DLD1 (cell line): ENCODE measurements around the gene ERC2.
"Not testable (repeated sequence)": the region's sequence is repeated elsewhere in the genome, so short reads cannot be mapped to it uniquely, and the experiment has no call there.

ENCODE experiments used
- in situ Hi-C: cut with HindIII; loops from 2 replicates; pipeline ENCODE4 v1.10.0; 2017; ENCODE audit warnings: low sequenced_read_pairs

ERC2 gene

GRCh38 chr3:55525436-55525835 lies 942.8 kb downstream of the ERC2 start:
- in situ Hi-C loops, result no loop called here

DNA sequence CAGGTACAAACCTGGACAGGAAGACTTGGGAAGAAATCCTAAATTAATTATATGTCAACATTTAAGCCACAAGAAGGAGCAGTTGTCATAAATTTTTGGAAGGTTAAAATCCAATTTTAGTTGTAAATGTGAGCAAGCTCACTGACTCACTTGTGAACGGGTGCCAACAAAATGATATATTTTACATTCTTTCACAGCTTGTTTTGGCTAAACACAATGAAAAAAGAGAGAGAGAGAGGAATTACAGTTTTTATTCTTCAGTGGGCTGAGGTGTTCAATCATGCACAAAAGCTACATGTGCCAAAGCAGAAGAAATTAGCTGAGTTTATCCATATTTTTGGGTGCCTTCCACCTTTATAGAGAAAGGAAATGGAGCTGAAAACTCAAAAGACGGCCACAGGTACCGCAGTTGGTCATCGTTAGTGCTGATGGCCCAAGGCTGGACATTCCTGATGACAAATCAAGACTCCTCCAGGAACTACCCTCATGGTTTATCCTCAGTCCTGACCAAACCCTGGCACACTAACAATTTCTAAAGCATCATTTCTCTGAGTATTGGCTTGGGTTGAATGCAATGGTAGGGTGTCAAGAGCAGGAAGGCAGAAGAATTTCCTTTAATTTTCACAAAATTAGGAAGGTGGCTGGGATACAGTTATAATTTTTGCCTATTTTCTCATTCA lies 943.6 kb downstream of the ERC2 start:
- in situ Hi-C loops, result no loop called here

DNA sequence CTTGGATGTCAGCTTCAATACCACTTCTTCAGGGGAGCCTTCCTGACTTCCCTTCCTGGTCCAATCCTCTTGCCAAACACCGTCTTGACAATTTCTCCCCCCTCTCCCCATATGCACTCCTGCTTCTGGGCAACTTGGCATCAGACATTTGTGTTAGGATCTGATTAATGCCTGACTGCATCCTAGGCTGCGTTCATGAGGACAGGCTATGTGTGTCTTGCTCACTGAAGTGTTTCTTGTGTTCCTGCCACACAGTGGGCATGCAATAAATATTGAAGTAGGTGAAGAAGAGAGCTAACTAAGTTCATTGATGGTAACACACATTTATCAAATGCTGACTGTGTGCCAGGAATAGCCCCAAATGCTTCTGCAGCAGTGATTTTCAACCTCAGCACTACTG lies 944.8 kb downstream of the ERC2 start:
- in situ Hi-C loops, result no loop called here

DNA sequence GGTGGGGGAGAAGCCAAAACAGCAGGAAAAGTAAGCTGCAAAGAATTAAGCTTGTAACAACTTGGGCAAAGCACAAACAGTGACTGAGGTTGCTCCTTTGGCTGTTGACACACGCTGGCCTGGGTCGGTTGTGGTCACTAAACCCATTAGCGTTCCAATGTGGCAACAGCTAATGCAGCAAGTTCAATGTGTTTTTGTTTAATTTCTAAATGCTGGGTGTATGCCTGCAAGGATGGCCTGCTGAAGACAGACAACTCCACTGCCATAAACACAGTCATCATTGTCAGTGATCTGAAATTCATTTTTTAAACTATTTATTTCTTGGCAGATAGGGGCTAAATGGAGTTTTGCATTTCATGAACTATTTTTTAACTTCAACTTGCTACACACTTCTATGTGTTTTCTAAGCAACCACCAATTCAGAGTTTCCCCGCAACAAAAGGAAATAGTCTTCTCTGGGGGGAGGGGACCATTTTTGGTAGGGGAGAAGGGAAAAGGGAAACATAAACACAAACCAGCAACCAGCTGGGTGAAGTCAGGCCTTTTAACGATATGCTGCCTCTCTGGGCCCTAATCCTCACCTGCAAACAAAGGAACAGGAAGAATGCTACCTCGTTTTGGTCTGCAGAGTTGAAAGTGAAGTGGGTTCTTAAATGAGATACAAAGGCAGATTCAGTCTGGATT lies 946.4 kb downstream of the ERC2 start:
- in situ Hi-C loops, result no loop called here

DNA sequence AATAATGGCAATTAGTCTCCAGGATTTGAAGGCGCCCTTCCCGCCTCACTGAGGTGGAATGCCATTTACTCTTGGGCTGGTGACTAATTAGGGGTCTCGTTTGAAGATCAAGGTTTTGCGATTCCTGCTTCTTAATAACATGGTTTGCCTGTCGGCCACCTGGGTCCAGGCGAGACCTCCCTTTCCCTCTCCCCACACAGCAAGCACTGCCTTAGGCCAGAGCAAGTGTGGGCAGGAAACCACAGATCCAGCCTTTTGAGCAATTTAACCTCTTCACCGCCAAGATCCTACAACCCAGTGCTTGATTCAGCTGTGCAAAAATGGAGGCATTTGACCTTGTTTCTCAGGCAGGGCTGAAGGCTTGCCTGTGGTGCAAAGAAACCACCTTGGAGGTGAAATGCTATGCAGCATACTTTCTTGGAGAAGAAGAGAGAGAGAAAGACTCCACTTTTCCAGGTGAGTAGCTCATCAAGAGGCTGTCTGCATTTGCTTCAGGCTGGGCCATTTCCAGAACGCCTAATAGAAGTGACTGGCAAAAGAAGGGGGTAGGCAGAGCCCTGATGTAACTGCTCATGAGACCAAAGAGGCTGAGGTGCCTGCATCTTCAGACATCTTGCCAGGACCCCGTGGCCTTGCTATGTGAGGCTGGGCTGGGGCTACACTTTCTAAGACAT lies 947.1 kb downstream of the ERC2 start:
- in situ Hi-C loops, result no loop called here

DNA sequence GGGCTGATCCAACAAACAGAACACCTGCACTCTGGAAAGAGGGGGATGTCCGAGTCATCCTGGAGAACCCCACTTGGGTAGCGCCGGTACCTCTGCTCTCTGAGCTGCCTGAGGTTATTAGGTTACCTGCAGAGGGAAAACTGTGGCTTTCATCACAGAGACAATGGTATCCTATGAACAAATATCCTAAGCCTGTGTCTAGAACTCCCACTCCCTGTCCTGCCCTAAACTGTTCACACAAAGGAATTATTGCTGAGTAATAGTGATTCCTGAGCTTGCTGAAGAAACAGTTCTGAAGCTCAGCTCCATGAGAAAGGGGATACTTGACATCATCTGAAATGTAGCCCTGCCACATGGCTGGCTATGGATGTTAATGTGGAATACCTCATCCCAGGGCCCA lies 949.2 kb downstream of the ERC2 start:
- in situ Hi-C loops, result no loop called here

DNA sequence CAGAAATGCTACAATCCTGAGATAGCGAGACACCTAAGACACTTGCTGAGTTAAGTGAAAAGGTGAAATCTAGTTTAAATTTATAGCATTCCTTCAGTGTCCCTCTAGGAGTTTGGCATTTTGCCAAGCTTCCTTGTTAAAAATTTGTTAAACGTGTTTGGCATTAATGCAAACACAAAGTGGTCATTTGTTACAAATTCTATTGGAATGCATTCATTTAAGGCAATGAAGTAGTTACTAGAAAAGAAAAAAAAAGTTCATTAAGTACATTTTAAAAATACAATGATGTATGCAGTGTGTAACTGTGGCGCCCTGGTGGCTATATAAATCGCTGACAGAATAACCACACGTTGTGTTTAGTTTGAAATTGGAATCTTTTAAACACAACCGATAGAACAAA lies 949.8 kb downstream of the ERC2 start:
- in situ Hi-C loops, result no loop called here

DNA sequence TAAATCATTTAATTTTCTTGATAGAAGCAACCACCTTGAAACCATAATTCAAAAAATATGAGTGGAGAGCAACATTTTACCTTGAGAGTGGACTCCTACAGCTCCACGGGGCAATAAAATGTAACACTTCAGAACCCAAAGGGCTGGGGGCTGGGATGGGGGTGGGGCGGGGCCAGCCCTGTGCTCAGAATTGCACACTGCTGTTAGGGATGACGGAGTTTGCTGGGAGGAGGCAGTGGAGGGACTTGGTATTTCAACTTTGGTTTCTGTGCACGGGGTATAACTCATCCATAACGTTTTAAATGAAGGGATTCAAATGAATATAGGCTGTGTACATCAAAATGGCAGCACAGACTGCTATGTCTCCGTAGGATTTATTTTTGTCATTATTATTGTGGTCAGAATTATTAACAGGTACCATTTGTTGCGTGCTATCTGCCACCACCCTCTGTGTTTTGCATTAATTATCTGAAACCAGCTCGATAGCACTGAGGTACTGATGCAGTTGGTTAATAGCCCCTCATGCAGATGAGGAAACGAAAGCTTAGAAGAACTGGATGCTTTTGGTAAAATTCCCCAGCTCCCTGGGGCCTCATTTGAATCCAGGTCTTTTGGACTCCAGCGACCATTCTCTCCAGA lies 951.8 kb downstream of the ERC2 start:
- in situ Hi-C loops, result no loop called here

DNA sequence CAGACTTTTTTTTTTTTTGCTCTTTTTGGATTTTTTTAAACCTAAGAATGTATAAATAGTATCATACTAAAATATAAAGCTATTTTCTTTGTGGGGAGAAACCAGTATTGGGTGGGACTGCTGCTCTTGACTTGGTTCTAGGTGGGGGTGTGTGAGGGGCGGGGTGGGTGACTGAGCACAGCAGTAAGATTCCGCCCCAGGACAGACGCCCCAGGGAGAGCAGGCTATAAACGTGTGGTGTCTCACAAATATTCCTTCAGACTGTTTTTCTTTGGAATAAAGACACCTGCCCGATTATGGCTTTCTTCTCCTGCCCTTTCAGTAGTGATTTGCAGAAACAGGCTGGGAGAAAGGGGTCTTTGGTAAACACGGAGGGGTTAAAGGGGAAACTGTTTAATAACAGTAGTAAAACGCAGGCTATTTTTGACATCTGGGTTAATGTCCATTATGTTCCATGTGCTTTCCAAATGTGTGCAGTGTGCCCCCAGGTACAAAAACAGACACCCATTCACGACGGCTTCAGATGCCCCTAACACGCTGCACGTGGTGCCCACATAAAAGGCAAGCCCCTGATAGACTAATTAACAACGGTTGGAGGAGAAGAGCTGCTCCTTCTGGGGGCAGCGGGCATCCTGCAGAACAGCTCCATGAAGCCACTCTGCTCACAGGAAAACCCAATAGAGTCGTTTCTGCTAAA lies 952.6 kb downstream of the ERC2 start:
- in situ Hi-C loops, result no loop called here

GRCh38 chr3:55514962-55515361 lies 953.3 kb downstream of the ERC2 start:
- in situ Hi-C loops, result no loop called here

- in situ Hi-C loops, result no loop called here
These were observed 955.5 kb downstream of the ERC2 start for GRCh38 chr3:55512571-55513343.

DNA sequence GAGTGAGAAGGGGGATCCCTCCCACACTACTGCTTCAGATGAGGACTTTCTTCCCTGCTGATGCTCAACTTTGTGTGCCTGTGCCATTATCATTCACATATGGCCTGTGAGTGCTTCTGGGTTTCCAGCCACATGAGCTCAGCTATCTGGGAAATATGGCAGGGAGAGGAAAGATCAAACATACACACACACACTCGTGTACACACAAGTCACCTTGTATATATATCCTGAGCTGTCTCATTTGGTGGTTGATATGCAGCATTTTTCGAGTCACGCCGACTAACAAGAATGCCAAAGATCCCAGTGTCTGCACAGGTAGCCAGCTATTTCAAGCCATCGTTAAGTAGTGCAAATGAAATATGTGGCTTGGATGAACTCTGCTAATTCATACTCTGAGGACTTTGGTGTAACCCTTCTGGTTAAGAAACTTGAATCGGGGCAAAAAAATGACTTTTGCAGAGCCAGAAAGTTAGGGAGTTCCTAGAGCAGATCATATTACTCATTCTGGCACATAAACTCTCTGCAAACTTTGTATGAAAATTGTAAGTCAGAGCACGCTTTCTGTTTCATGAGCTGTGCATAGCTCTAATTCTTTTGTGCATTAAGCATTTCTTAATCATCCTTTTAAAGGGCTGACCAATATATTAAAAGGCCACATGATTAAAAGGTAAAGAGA lies 956.2 kb downstream of the ERC2 start:
- in situ Hi-C loops, result no loop called here

DNA sequence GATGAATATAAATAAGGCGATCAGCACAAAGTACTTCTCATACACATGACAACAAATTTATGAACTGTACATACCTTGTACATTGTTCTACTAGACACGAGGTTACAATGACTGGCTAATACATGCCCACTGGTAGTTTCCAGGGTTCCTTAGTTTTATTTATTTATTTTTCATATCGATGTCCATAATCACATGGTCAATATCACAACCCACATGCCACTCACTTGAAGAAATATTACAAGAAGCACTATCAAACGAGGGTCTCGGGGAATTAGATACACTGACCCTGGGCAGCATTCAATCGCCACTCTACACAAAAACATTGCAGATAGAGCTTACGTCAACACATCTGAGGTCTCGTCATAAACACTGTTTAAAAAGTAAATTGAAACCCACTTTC lies 959.9 kb downstream of the ERC2 start:
- in situ Hi-C loops, result no loop called here

DNA sequence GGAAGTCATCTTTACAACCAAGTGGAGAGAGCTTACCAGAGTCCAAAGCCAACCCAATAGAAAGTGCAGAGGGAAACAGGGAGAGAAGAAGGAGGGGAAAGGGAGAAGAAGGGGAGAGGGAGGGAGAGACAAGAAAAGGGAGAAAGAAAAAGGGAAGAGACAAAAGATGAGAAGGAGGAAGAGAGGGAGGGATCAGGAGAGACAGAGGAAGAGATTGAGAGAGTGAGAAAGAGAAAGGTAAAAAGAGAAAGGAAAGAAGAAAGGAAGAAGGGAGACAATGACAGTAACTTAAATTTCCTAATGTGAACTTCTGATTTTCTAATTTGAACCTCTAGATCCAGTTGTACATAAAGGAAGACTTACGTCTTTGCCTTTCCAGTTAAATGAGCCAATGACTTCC lies 960.5 kb downstream of the ERC2 start:
- in situ Hi-C loops, result no loop called here

- in situ Hi-C loops, result no loop called here
These were observed 962.5 kb downstream of the ERC2 start for GRCh38 chr3:55505776-55506175.

DNA sequence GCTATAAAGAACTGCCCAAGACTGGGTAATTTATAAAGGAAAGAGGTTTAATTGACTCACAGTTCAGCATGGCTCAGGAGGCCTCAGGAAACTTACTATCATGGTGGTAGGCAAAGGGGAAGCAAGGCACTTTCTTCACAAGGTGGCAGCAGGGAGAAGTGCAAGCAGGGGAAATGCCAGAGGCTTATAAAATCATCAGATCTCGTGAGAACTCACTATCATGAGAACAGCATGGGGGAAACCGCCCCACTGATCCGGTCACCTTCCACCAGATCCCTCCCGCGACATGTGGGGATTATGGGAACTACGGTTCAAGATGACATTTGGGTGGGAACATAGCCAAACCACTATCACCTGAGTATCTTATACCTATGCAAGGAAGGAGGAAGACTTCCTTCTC lies 963.2 kb downstream of the ERC2 start:
- in situ Hi-C loops, result not testable (repeated sequence)

DNA sequence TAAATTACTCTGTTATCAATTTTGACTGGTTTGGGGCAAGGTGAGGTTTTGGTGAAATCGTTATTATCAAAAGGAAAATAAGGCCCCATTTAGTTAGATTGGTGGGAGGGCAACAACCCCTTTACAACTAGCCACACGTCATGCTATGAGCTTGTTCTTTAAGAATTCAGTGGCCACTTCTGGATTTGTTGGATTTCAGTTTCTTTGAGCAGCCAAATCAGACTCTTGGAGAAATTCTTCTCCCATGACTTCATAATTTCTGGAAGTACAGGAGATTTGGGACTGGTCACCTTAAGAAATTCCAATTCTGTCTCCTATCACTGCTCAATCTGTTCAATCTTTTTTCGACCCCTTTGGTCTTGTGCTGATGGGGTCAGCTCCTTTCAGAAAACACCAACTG lies 966.4 kb downstream of the ERC2 start:
- in situ Hi-C loops, result no loop called here

DNA sequence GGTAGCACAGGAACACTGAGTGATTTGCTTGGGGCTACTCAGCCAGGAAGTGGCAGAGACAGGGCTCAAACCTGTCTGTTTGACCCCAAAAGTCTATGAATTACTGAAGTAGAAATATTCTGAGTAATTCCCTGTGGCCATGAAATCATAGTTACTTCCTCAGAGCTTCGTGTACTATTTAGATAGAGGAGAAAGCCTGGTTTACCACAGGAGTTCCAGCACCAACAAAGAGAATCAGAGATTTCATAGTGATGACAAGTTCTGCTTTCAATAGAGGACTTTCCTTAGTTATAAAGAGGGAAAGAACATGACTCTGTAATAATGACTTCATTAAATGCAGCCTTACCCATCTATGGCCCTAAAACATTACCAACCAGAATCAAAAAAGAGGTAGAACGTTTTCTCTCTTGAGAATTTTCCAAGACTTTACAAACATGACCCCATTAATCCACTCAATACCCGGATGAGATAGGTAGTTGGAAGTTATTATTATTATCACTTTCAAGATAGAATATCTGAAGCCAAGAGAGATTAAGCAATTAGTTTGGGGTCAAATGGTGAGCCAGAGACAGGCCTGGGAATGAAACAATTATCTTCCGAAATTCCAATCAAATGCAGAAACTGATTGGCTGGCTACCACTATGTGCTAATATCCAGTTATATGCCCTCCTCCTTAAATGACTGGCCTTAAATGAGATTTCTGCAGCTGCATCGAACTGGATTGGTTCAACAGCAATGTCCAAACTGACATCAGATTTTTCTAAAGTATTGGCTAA lies 967.5 kb downstream of the ERC2 start:
- in situ Hi-C loops, result no loop called here

- in situ Hi-C loops, result loop anchor here (25.0 kb wide), 1 partner anchor 239 kb away; no protein-coding TSS in a partner anchor
These were observed 969.7 kb downstream of the ERC2 start for GRCh38 chr3:55498520-55498919.
